IMR-90 (cell line): ENCODE data around the gene HSPE1. TPM values are rescaled to one million over a fixed set of nuclear protein-coding genes. Genes with fewer than 3 reads are reported as not detected.

ENCODE experiments used
- ATAC-seq: fragments of 200-7000 bp; cut with Tn5 transposase; 2 replicates; pipeline ENCODE4 v1.9.1; 2020; ENCODE audit warnings: low read depth, mild to moderate bottlenecking, moderate library complexity
- BruUV-seq: library from RNA; stranded (reverse); fragments of 400-500 nt; replicated peaks from 2 replicates; lab custom pipeline; 2021; lab: Mats Ljungman, UMichigan
- CTCF ChIA-PET: fragments of 300-600 bp; formaldehyde crosslinking; extraction: SDS; loops from one replicate; lab custom pipeline; 2021; ENCODE audit warnings: antibody characterized with exemption; lab: Yijun Ruan, JAX
- POLR2A ChIA-PET: fragments of 300-600 bp; sonication (Branson Sonifier 250); formaldehyde crosslinking; loops from one replicate; lab custom pipeline; 2022; ENCODE audit warnings: antibody characterized with exemption; ENCODE audit not compliant: unreplicated experiment; lab: Charles Lee
- DNase-seq: peaks from one replicate; pipeline ENCODE4 v3.0.0; 2013
- H2AFZ ChIP-seq: replicated peaks from 2 replicates; pipeline ENCODE3; 2013; ENCODE audit warnings: low read length, mild to moderate bottlenecking; ENCODE audit not compliant: poor library complexity
- H2AK5ac ChIP-seq: 2 replicates; pipeline ENCODE4 v1.6.1; 2013; ENCODE audit warnings: low read depth, low read length, inconsistent platforms
- H2AK9ac ChIP-seq: replicated peaks from 2 replicates; pipeline ENCODE3; 2013; ENCODE audit warnings: mild to moderate bottlenecking, low read depth, low read length, moderate library complexity; ENCODE audit not compliant: poor library complexity
- H2BK120ac ChIP-seq: 2 replicates; pipeline ENCODE4 v1.6.1; 2013; ENCODE audit warnings: low read depth, low read length, inconsistent platforms
- H2BK15ac ChIP-seq: 3 replicates; pipeline ENCODE4 v1.6.1; 2013; ENCODE audit warnings: low read depth, low read length, inconsistent platforms
- H2BK20ac ChIP-seq: 2 replicates; pipeline ENCODE4 v1.6.1; 2013; ENCODE audit warnings: low read depth, mild to moderate bottlenecking, inconsistent platforms, low read length, moderate library complexity
- H2BK5ac ChIP-seq: 2 replicates; pipeline ENCODE4 v1.6.1; 2013; ENCODE audit warnings: mild to moderate bottlenecking, low read depth, low read length, inconsistent platforms; ENCODE audit not compliant: poor library complexity, severe bottlenecking
- H3K14ac ChIP-seq: replicated peaks from 2 replicates; pipeline ENCODE4 v1.6.1; 2013; ENCODE audit warnings: low read depth, low read length, inconsistent platforms
- H3K18ac ChIP-seq: 2 replicates; pipeline ENCODE4 v1.6.1; 2013; ENCODE audit warnings: low read depth, low read length, control low read depth
- H3K23ac ChIP-seq: 2 replicates; pipeline ENCODE4 v1.6.1; 2013; ENCODE audit warnings: low read depth, low read length, inconsistent platforms
- H3K27ac ChIP-seq: 2 replicates; pipeline ENCODE4 v1.5.1; 2013; ENCODE audit warnings: mild to moderate bottlenecking, control low read depth, low read length; ENCODE audit not compliant: insufficient read depth
- H3K27me3 ChIP-seq: 2 replicates; pipeline ENCODE4 v1.6.1; 2013; ENCODE audit warnings: low read length; ENCODE audit not compliant: control insufficient read depth, insufficient read depth
- H3K36me3 ChIP-seq: 2 replicates; pipeline ENCODE4 v1.6.1; 2013; ENCODE audit warnings: low read length, mixed read lengths; ENCODE audit not compliant: control insufficient read depth, insufficient read depth
- H3K4ac ChIP-seq: 2 replicates; pipeline ENCODE4 v1.6.1; 2013; ENCODE audit warnings: low read depth, low read length, inconsistent platforms
- H3K4me1 ChIP-seq: 2 replicates; pipeline ENCODE4 v1.6.1; 2013; ENCODE audit warnings: low read length, mixed read lengths; ENCODE audit not compliant: control insufficient read depth, insufficient read depth
- H3K4me2 ChIP-seq: 2 replicates; pipeline ENCODE4 v1.6.1; 2013; ENCODE audit warnings: low read depth, mild to moderate bottlenecking, control low read depth, low read length, moderate library complexity
- H3K4me3 ChIP-seq: 2 replicates; pipeline ENCODE4 v1.5.1; 2013; ENCODE audit warnings: low read depth, mild to moderate bottlenecking, control low read depth, low read length, moderate library complexity; ENCODE audit not compliant: insufficient read depth
- H3K56ac ChIP-seq: 2 replicates; pipeline ENCODE4 v1.6.1; 2013; ENCODE audit warnings: low read length, inconsistent platforms; ENCODE audit not compliant: insufficient read depth; ENCODE audit errors: extremely low read depth
- H3K79me1 ChIP-seq, 2 experiments: 2 replicates each; pipeline ENCODE4 v1.6.1; 2013; ENCODE audit warnings: low read length in 2 of 2, inconsistent platforms in 1 of 2, low read depth in 1 of 2
- H3K9ac ChIP-seq: 2 replicates; pipeline ENCODE4 v1.6.1; 2013; ENCODE audit warnings: low read depth, low read length, control low read depth
- H3K9me1 ChIP-seq: 2 replicates; pipeline ENCODE4 v1.6.1; 2013; ENCODE audit warnings: low read length, inconsistent platforms; ENCODE audit not compliant: insufficient read depth
- H3K9me3 ChIP-seq: 2 replicates; pipeline ENCODE4 v1.6.1; 2013; ENCODE audit warnings: low read length; ENCODE audit not compliant: control insufficient read depth, insufficient read depth
- H4K20me1 ChIP-seq: 2 replicates; pipeline ENCODE4 v1.6.1; 2013; ENCODE audit warnings: low read length, inconsistent platforms; ENCODE audit not compliant: insufficient read depth
- H4K5ac ChIP-seq: 2 replicates; pipeline ENCODE4 v1.6.1; 2013; ENCODE audit warnings: mild to moderate bottlenecking, low read depth, low read length, control low read depth
- H4K8ac ChIP-seq, 2 experiments: 2 replicates each; pipeline ENCODE4 v1.6.1; 2013; ENCODE audit warnings: low read depth in 2 of 2, low read length in 2 of 2, control low read depth in 1 of 2, inconsistent platforms in 1 of 2
- H4K91ac ChIP-seq: 2 replicates; pipeline ENCODE4 v1.6.1; 2013; ENCODE audit warnings: low read depth, low read length, inconsistent platforms; ENCODE audit not compliant: insufficient read depth
- MAFK ChIP-seq: IDR thresholded peaks from 2 replicates; pipeline ENCODE4 v1.6.1; 2012; ENCODE audit warnings: low read depth, low read length, improper control_type of control experiment
- POLR2A ChIP-seq: IDR thresholded peaks from 2 replicates; pipeline ENCODE4 v1.6.1; 2012; ENCODE audit warnings: mild to moderate bottlenecking, low read depth, low read length
- WGBS, 2 experiments: methylation state at CpG; one replicate each; pipeline versions ENCODE4 v1.1.5 to v1.1.7; 2013; ENCODE audit warnings: missing lambda C conversion rate in 2 of 2; ENCODE audit not compliant: insufficient read length in 1 of 2; ENCODE audit errors: extremely low coverage in 2 of 2; 5-methylcytosine and 5-hydroxymethylcytosine counted together
- dilution Hi-C: fragments of 300-500 bp; cut with HindIII; formaldehyde crosslinking; loops from one replicate; pipeline ENCODE4 v1.14.3; 2018; ENCODE audit warnings: low sequenced_read_pairs; ENCODE audit not compliant: unreplicated experiment
- in situ Hi-C: fragments of 300-500 bp; cut with MboI; formaldehyde crosslinking; loops from 3 replicates; pipeline ENCODE4 v1.14.3; 2019; ENCODE audit warnings: low sequenced_read_pairs, inconsistent platforms, mixed read lengths
- intact Hi-C: fragments of 100-400 bp; cut with micrococcal nuclease; formaldehyde crosslinking; loops from 2 replicates; pipeline ENCODE4 v1.10.0; 2022
- polyA plus RNA-seq, 3 experiments: library from polyadenylated mRNA; depleted of rRNA; stranded (reverse); fragments of >200 nt; gene quantifications; 2 replicates each; pipeline ENCODE4 v1.2.3, GENCODE V29; 2012; ENCODE audit warnings: low replicate concordance in 1 of 3
- total RNA-seq: library from RNA; depleted of rRNA; stranded (reverse); fragments of >200 nt; gene quantifications from 2 replicates; pipeline ENCODE4 v1.2.3, GENCODE V29; 2012

HSPE1 gene
- total and polyA plus RNA-seq, 2 of the 4 experiments (the other 2 are of a cell fraction): 13.3 to 93.6 TPM

GRCh38 chr2:197506658-197507057 lies 6.5 kb downstream of the HSPE1 start:
- Histone ChIP-seq H3K56ac (no peak overlapping the region), H3K9me3 (no peaks in the 10 kb centered on the region), H4K5ac (no peak overlapping the region), H3K9ac (no peak overlapping the region), H2BK20ac (no peak overlapping the region), H2AFZ (no peak overlapping the region), H3K27ac (no peak overlapping the region), H3K9me1 (0 out of 2 replicates have a peak, but pooled peaks cover 3% of the 10 kb centered on the region), H3K27me3 (no peaks in the 10 kb centered on the region), H3K23ac (no peak overlapping the region), H2AK9ac (no peak overlapping the region), H3K4me1 (no peaks in the 10 kb centered on the region), H2AK5ac (no peak overlapping the region), H4K8ac (no peak overlapping the region), H2BK5ac (no peak overlapping the region), H2BK15ac (no peak overlapping the region), H3K4me3 (no peak overlapping the region), H4K91ac (no peak overlapping the region), H3K14ac (no peak overlapping the region), H4K20me1 (peaks cover 12% of the 10 kb centered on the region; the same call in 1 of the 2 replicates), H3K4me2 (no peak overlapping the region), H2BK120ac (no peak overlapping the region), H3K18ac (no peak overlapping the region), H3K79me1 (peaks cover 7 to 22% of the 10 kb centered on the region in 2 experiments; a peak in 3 of 4 replicates), H3K36me3 (peaks cover 9% of the 10 kb centered on the region), H3K4ac (no peak overlapping the region)
- WGBS, 2 experiments: no CpG with 5 or more reads among the region's 5 CpGs
- BruUV-seq: no TSS peak
- no peak for ATAC-seq
- ChIA-PET CTCF (no interaction called here), POLR2A (no interaction called here)
- intact Hi-C loops (no loop called here), in situ Hi-C loops (loop anchor here (10.0 kb wide), 1 partner anchor 268 kb away; no protein-coding TSS in a partner anchor), dilution Hi-C loops (no loop called here)
- TF ChIP-seq MAFK (peak; percentile 65), POLR2A (no peak)
- no peak for DNase-seq
